SK-MEL-5 (cell line): ENCODE data around the gene SYTL3. TPM values are rescaled to one million over a fixed set of nuclear protein-coding genes. Genes with fewer than 3 reads are reported as not detected.

ENCODE experiments used
- DNase-seq: peaks from one replicate; pipeline ENCODE4 v3.0.0-alpha.2; 2016; ENCODE audit warnings: low read depth, low spot score
- in situ Hi-C: cut with HindIII; loops from 2 replicates; pipeline ENCODE4 v1.10.0; 2016; ENCODE audit warnings: low sequenced_read_pairs, high pct_unique_total_duplicates, low pct_unique_long_range_greater_than_20kb
- small RNA-seq, 2 experiments: library from RNA; depleted of rRNA; stranded (forward); fragments of <200 nt; gene quantifications; one replicate each; pipeline ENCODE3, GENCODE V24; 2014
- total RNA-seq: library from RNA; depleted of rRNA; stranded (reverse); fragments of >200 nt; shearing (Covaris generic); gene quantifications from 2 replicates; pipeline ENCODE4 v1.2.3, GENCODE V29; 2014; rRNA removed

SYTL3 gene
- total RNA-seq, 1 experiment from 2014 or later: 0.92 TPM

DNA sequence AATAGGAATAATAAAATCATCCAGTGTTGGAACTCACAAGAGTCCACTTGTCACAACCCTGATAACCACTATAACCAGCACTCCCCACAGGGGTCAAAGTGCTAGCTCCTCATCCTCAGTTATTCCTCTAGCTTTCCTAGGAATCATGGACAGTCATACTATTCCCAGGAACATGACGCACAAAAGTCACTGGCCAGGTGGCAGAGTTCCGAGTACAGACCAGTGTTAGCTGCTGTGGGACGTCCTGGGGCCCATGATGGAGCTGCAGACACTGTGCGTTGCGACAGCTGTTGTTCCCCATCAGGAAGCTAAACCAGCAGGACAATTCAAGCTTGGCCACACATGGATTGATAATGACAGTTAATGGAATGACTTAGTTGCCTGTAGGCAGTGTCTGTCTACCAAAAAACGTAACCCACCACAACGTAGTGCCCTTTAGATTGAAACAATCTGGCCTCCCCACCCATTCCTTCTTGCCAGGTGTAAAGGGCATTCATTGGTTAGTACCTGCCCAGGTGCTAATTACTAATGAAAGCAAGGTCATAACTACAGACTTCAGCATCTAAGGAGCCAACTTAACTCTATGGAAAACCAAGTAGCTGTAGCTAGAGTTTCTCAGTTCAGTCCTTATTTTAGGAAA, 151.9 kb downstream of the SYTL3 start:
- in situ Hi-C loops: no loop called here
- no peak for DNase-seq

DNA sequence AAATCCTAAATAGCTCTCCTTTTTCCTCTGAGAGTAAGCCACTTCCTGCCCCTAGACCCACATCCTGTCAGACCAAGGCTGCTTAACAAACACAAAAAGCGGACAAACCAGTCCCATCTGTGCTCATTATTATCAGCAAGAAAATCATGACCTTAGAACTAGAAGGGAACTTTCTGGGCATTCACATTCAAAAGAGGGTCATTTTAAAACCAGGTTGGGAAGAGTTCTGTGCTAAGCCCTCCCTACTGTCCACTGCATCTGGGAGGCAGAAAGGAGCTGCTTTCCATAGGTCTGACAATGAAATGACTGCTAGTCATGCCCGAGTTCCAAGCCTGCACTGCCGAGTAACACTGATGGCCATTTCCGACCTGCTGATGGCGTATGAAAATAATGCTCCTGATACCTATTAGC, 153.9 kb downstream of the SYTL3 start:
- DNase-seq: peak; percentile 26
- in situ Hi-C loops: no loop called here

DNA sequence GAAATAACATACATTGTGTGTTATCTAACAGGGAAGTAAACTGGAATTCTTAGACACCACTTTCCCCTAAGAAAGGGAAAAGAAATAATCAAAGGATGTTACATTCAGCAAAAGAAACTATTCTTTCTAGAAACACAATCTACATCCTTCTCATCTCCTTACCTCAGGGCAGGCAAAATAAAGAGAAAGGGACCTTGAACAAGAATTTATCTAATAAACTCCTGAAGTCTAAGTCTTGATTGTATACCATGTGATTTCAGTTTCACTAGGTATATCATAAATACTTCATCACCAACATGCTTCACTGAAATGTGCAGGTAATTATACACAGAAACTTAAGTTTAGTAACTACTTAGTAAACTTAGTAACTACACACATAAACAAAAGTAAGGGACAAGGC, 154.4 kb downstream of the SYTL3 start:
- DNase-seq: no peak

DNA sequence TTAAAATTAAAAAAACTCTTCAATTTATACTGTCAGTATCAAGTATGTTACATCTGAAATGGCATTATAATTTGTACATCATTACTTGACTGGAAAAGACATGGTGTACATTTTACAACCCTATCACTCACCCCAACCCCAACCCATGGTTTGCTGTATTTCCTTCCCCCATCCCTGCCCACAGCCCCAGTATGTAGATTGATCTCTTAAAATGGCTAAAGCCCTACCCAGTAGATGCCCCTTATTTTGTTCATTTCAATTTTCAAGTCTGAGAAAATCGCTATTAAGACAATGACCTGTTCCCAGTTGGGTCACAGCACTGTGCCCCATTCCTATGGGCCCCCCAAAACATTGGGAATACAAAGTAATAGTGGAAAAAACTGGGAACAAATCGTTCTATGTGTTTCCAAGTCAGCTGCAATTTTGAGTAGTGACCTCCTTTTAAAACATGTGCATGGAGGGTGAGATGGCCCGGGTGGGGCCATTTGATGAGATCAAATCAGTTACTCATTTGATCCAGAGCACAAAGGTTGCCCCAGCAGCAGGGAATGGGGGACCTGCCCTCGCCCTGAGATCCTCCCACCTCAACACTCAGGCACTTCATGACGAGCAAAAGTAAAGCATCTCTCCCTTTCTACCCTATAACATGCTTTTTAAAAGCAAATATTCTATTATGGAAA, 156.0 kb downstream of the SYTL3 start:
- no peak for DNase-seq
- in situ Hi-C loops: no loop called here

More for the DNA sequence above, 154.4 kb downstream of the SYTL3 start:
- in situ Hi-C loops: no loop called here

DNA sequence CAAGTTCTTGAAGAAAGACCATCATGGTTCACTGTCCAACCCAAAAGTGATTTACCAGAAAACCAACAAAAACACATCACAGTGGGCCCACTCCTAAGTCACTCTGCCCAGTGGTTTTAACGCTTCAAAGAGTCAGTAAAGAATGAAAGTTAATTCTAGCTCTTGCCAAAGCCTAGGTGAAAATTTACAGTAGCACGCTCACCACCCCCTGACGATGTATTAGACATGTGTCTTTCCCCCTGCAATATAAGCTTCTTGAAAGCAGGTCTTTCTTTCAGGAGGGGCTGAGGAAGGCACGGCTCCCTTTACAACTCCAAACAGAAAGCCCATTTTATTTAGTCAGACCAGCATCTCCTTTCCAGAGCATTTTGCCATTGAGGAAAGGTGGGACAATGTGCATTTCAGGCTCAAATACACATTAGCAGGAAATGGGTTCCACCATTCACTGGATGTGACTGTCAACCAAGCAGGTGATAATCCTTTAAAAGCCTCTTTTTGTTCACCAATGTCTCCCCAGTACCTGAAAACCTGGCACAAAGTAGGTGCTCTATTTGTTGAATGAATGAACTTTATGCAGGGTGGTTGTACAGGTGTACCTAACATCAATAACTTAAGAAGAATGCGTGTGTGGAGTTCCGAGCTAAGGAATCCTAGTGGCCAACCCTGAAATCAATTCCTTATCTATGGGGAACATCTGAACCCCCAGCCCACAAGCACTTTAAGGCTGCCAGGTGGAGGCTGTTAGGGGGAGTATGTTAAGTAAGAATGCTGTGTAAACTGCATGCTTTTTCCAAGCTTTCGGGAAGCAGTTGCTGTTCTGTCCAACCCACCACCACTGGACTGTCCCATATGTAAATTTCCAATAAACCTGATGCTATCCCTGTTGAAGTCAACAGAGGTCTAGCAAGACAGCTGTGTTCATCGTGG, 157.9 kb downstream of the SYTL3 start:
- DNase-seq: no peak
- in situ Hi-C loops: no loop called here

DNA sequence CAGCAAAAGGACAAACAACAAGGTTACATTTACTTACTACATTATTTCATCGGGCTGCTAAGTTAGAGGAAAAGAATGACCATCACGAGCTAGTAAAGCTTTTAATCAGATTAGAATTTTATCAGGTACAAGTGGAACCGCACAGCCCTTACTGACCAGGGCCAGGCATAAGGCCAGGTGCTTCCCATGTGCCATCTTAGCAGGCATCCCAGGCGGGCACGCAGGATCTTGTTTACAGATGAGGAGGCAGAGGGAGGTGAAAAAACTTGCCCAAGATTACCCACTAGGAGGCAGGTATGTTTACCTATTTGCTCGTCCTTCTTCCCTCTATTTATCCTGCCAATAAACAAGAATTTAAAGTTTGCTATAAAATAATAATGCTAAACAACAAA, 158.6 kb downstream of the SYTL3 start:
- in situ Hi-C loops: no loop called here
- DNase-seq: no peak

DNA sequence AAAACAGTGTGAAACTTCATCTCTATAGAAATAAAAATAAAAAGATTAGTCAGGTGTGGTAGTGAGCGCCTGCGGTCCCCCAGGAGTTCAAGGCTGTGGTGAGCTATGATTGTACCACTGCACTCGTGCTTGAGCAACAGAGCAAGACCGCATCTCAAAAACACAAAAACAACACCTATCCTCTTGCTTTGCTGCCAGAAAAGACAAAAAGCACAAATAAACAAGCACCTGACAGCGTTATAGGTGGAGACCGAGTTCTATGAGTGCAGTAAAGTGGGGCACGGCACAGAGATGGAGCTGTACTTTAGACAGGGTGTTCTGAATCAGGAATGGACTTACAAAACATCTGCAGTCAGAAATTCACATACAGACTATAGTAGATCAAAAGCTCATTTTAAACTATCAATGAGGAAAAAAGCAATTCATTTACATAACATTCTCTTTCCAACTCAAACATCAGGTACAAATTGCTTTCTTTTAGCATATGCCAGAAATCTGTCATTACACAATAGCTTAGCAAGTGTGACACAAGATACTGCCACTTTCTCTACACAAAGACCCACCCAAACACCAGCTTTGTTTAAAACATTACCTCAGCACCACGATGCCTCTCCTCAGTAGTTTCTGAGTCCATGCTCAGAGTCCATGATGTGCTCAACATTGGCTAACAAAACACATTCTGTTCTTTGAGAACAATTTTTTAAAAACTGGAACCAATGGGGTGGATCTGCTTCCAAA, 159.3 kb downstream of the SYTL3 start:
- in situ Hi-C loops: no loop called here
- no peak for DNase-seq

DNA sequence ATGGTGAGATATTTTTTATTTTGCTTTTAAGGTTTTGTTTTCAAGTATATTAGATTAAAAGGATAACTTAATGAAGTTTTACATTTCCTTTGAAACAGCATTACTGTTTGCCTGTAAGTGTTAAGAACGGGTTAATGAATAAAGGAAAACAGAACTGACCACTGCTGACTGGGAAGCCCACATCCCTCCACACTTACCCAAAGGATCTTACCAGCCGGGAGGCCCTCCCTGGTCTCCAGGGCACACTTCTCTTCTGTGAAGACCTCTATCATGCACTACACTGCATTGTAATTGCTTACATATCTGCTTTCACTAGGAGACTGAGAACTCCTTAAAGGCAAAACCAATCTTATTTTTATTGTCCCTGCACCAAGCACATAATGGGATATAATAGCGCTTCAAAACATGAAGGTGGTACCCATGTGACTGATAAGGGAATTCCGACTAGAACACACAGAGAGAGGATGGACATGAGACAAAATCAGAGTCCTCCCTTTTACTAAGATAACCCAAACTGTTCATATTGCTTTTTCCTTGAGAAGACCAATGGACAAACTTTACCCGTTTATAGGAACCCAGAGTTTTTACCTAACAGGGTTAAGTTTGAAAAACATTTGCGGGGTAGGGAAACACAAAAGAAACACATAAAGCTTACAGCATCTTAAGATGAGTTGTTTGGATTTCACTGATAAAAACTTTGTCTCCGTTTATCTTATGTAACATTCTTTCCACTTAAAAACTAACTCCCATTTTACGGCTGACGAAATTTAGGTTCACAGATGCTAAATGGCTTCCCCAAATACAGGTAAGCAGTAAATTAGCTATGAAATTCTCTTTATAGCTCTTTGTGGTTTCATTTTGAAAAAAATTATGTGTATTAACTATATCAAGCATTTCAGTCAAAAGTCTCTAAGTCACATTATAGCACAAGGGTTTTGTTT, 160.6 kb downstream of the SYTL3 start:
- no peak for DNase-seq
- in situ Hi-C loops: no loop called here

DNA sequence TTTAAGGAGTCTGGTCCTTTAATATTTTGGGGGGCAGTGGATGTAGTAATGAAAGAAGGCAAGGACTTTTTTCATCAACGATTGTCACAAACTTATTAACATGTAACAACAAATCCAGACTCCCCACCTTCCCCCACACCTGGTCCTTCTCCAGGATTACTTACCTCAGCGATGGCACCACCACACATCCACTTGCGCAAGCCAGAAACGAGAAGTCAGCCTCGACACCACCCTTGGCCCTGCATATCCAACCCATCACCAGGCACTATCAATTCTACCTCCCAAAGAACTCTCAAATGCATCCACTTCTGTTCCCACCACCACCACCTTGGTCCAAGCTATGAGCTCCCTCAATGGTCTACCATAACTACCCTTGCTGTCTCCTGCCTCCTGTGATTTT, 162.8 kb downstream of the SYTL3 start:
- in situ Hi-C loops: no loop called here
- no peak for DNase-seq

DNA sequence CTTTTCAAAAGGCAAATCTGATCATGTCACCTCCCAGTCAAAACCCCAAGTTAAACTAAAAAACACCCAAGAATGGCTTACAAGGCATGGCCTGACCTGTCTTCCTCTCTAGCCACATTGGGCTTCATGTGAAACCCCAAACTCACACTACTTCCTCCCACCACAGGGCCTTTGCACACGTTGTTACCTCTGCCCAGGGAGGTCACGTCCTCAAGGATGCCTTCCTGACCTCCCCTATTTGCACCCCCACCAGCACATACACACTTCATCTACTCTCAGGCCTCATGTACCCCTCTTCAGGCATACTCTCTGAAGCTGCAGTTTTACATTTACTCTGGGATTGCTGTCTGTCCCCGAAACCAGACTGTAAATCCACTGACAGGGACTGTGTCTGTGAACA, 163.2 kb downstream of the SYTL3 start:
- no peak for DNase-seq
- in situ Hi-C loops: no loop called here

Small RNA genes lying within 50 kb of the gene (small RNA-seq; reads per million reads assigned to genes)
- 0 reads per million in 2 experiments for gene MIR3918
- 0 reads per million in 2 experiments for gene MIR7161

Other genes with a start within 250 kb of the SYTL3 start
- gene TMEM181, start 90.0 kb upstream of the SYTL3 start, total RNA-seq: 69.2 and 72.9 TPM in 2 replicates
- gene DYNLT1, start 5.3 kb upstream of the SYTL3 start, total RNA-seq: 10.2 and 14.2 TPM in 2 replicates
- 59.8 and 69.4 TPM in 2 replicates for gene EZR, start 169.3 kb downstream of the SYTL3 start, total RNA-seq